GM18526 (cell line): ENCODE data around the gene NDST1.

Source experiments
- POLR2A ChIP-seq: IDR thresholded peaks from 3 replicates; pipeline ENCODE4 v1.6.1; 2011; ENCODE audit not compliant: insufficient read length; ENCODE audit errors: extremely low read depth

NDST1 gene

DNA sequence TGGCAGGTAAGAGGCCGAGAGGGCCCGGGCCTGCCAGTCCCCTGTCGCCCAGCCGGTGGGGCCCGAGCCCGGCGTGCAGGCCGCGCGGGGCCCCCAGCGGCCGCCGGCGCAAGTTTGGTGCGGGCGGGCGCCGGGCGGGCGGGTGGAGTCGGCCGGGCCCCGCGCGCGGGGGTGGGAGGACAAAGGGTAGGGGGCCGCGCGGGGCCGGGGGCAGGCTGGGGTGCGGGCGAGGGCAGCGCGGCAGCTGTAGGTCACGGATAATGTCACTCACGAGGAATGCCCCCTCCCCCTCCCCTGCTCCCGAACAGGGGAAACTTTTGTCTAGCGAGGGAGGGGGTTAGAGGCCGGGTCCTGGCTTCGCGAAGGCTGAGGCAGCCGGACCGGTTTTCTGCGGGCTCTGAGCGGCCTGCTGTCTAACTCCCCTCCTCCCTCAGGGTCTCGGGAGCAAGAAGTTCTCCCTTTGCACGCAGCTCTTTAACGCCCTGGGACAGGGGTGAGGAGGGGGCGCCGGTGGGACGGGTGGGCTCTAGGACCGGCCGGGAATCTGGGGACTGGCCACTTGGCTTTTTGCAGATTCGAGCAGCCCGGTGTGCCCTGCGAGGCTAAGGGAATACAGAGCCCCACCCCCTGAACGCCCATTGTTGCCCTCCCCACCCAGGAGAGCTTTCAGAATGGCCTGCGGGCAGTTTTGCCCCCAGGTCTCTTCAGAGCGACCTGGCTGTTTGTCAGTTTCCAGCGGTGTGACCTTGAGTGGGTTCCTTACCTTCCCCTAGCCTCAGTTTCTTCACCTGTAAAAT is 21.3 kb upstream of the NDST1 start:
- no peak for TF ChIP-seq POLR2A

- no peak for TF ChIP-seq POLR2A
Observed at GRCh38 chr5:150487199-150488061, 20.5 kb upstream of the NDST1 start.

GRCh38 chr5:150488519-150489359 is 19.2 kb upstream of the NDST1 start:
- TF ChIP-seq POLR2A, result no peak

DNA sequence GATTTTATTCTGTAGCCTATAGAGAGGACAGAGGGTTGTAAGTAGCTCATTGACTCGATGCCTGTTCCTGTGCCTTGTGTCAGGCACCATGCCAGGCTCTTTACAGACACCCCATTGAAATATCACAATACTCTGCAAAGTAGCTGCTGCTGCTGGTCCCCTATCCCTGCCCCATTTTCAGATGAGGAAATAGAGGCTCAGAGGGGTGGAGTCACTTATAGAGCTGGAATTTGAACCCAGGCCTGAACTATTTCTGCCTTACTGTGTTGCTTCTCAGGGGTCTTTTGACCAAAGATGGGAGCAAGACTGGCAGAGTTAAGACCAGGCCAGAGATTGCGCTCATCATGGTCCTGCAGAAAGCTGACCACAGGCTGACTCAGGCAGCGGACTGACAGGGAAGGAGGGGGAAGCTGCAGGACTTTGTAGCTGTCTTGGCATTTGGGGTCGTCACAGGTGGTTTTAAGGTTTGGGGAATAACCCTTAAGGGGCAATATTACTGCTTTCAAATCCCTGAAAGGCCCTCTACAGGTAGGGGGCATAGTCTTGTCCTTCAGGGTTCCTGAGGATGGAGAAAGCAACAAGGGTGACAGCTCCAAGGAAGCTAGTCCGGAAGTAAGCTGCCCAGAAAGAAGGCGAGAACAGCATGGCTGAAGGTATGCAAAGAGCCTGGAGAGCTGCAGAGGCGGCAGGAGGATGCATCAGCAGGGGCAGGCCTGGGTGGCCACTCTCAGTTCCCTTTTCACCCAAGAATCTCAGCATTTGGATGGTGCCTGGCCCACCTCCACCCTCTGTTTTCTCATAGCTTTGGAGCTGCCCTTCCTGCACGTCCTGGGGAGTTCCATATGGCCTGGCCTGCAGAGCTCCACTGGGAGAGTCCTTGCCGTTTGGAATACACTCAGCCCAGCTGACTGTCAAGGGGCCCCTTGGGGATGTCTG is 18.3 kb upstream of the NDST1 start:
- no peak for TF ChIP-seq POLR2A

GRCh38 chr5:150490296-150490669 is 17.6 kb upstream of the NDST1 start:
- TF ChIP-seq POLR2A, result no peak

DNA sequence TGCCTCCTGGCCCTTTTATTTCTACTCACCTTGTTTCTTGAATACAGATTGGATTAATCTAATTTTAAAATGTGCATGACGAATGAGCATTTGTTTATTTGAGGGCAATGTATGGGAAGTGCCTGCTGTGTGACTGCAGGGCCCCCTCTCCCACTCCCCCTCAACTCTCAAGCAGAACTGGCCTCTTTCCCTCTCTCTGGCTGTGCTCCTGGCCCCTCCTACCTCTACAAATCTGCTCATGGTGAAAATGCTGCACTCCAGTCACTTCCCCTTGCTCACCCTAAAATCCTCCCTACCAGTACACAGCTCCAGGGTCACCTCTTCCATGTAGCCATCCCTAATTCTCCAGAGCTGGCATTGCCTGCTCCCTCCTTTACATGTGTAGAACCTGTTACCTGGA is 17.2 kb upstream of the NDST1 start:
- no peak for TF ChIP-seq POLR2A

GRCh38 chr5:150491876-150492275 is 16.1 kb upstream of the NDST1 start:
- no peak for TF ChIP-seq POLR2A

- TF ChIP-seq POLR2A, result no peak
Observed at GRCh38 chr5:150492621-150493020, 15.3 kb upstream of the NDST1 start.

GRCh38 chr5:150496098-150496497 is 11.8 kb upstream of the NDST1 start:
- no peak for TF ChIP-seq POLR2A

GRCh38 chr5:150496534-150496933 is 11.4 kb upstream of the NDST1 start:
- no peak for TF ChIP-seq POLR2A

GRCh38 chr5:150497274-150497988 is 10.5 kb upstream of the NDST1 start:
- no peak for TF ChIP-seq POLR2A

- no peak for TF ChIP-seq POLR2A
Observed at GRCh38 chr5:150497989-150498317, 10.0 kb upstream of the NDST1 start.

GRCh38 chr5:150498501-150498900 is 9.4 kb upstream of the NDST1 start:
- no peak for TF ChIP-seq POLR2A

DNA sequence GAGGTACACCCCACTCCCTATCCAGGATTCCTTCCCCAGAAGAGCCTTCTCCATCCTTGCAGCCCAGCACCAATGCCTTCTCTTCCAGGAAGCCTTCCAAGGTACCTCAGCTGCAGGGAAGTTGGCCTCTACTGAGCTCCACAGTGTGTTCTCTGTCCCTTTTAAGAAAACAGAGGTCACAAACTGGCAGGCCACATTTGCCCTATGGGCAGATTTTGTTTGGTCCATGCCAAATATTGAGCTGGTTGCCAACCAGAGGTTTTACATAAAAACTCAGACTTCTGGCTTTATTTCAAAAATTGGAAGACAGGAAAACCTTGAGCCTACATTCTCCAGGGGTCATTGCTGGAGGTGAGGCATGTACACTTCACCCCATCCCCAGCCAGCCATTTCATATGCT is 9.0 kb upstream of the NDST1 start:
- TF ChIP-seq POLR2A, result no peak

DNA sequence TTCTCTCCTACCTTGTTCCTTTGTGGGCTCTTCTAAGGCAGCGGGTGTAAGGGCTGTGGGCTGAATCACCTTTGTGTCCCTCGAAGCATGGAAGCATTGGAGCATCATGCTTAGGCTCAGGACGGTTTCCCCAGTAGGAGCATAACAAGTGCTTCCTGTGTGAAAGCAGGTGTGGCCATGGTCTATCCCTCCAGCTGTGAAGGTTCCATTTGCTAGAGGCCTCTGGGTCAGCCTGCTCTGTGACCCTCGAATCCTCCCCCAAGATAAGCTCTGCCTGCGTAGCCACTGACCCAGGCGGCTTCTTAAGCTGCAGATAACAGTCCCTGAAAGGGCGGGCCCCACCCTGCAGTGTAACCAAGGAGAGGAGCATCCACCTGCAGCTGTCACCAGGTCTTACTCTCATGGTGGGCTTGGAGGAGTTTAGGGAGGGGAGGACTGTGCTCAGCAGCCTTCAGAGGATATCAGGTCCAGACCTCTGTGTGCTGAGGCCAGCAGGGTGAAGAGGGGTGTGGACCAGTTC is 8.4 kb upstream of the NDST1 start:
- TF ChIP-seq POLR2A, result no peak
